Measurements from ENCODE around the gene IFITM10. TPM values are rescaled to one million over a fixed set of nuclear protein-coding genes. Genes with fewer than 3 reads are reported as not detected.

Gene IFITM10
- total RNA-seq, 1 donor, result 18.1 TPM

GRCh38 chr11:1757861-1758610, 7.6 kb upstream of the IFITM10 start:
- peaks cover 33% of the 10 kb centered on the region for H3K4me1 ChIP-seq (ENCODE audit: insufficient read depth, low read length)
- no peaks in the 10 kb centered on the region for H3K9me3 ChIP-seq (ENCODE audit: low read depth, low read length)
- peaks cover 49% of the 10 kb centered on the region for H3K36me3 ChIP-seq (ENCODE audit: insufficient read depth, low read length)
- H3K79me2 ChIP-seq (ENCODE audit: insufficient read depth, low read length), result peaks cover 57% of the 10 kb centered on the region
- peaks cover 38% of the 10 kb centered on the region for H4K20me1 ChIP-seq (ENCODE audit: insufficient read depth, low read length)
- TF ChIP-seq CTCF (IDR thresholded peaks at IDR 0.05; ENCODE audit: extremely low read depth, low read depth, low read length), result no peak
- H2AFZ ChIP-seq (ENCODE audit: low read length), result no peak overlapping the region
- H3K4me3 ChIP-seq (ENCODE audit: insufficient read depth, low read length), result no peak overlapping the region
- H3K27ac ChIP-seq (ENCODE audit: low read depth, low read length), result no peak overlapping the region
- peak; percentile 76 for DNase-seq (ENCODE audit: insufficient read length, low spot score, missing footprints)
- H3K4me2 ChIP-seq (ENCODE audit: insufficient read depth, low read length), result no peak overlapping the region
- no peaks in the 10 kb centered on the region for H3K27me3 ChIP-seq (ENCODE audit: insufficient read depth, low read length)

GRCh38 chr11:1756791-1757771, 6.7 kb upstream of the IFITM10 start:
- Histone ChIP-seq H3K4me1 (ENCODE audit: insufficient read depth, low read length) (peaks cover 23% of the 10 kb centered on the region), H2AFZ (ENCODE audit: low read length) (no peak overlapping the region), H3K4me2 (ENCODE audit: insufficient read depth, low read length) (no peak overlapping the region), H3K4me3 (ENCODE audit: insufficient read depth, low read length) (no peak overlapping the region), H3K9me3 (ENCODE audit: low read depth, low read length) (no peaks in the 10 kb centered on the region), H3K27ac (ENCODE audit: low read depth, low read length) (no peak overlapping the region), H3K36me3 (ENCODE audit: insufficient read depth, low read length) (peaks cover 53% of the 10 kb centered on the region), H4K20me1 (ENCODE audit: insufficient read depth, low read length) (peaks cover 33% of the 10 kb centered on the region), H3K79me2 (ENCODE audit: insufficient read depth, low read length) (peaks cover 47% of the 10 kb centered on the region), H3K27me3 (ENCODE audit: insufficient read depth, low read length) (no peaks in the 10 kb centered on the region)
- DNase-seq (ENCODE audit: insufficient read length, low spot score, missing footprints), result peak; percentile 76
- TF ChIP-seq CTCF (IDR thresholded peaks at IDR 0.05; ENCODE audit: extremely low read depth, low read depth, low read length), result no peak

- Histone ChIP-seq H4K20me1 (ENCODE audit: insufficient read depth, low read length) (peaks cover 27% of the 10 kb centered on the region), H3K27me3 (ENCODE audit: insufficient read depth, low read length) (no peaks in the 10 kb centered on the region), H3K4me1 (ENCODE audit: insufficient read depth, low read length) (peaks cover 26% of the 10 kb centered on the region), H3K4me2 (ENCODE audit: insufficient read depth, low read length) (no peak overlapping the region), H3K79me2 (ENCODE audit: insufficient read depth, low read length) (peaks cover 35% of the 10 kb centered on the region), H3K9me3 (ENCODE audit: low read depth, low read length) (no peaks in the 10 kb centered on the region), H2AFZ (ENCODE audit: low read length) (no peak overlapping the region), H3K36me3 (ENCODE audit: insufficient read depth, low read length) (peaks cover 47% of the 10 kb centered on the region), H3K4me3 (ENCODE audit: insufficient read depth, low read length) (no peak overlapping the region), H3K27ac (ENCODE audit: low read depth, low read length) (no peak overlapping the region)
- peak; percentile 89 for DNase-seq (ENCODE audit: insufficient read length, low spot score, missing footprints)
- TF ChIP-seq CTCF (IDR thresholded peaks at IDR 0.05; ENCODE audit: extremely low read depth, low read depth, low read length), result no peak
Measured at GRCh38 chr11:1755692-1756561, 5.5 kb upstream of the IFITM10 start.
